Endodermal cell (in vitro differentiated cells): ENCODE results near the gene SRSF6. TPM values are rescaled to one million over a fixed set of nuclear protein-coding genes. Genes with fewer than 3 reads are reported as not detected.

ENCODE experiments used
- DNase-seq: peaks from one replicate; pipeline ENCODE4 v3.0.0-alpha.2; 2017
- H3K27ac ChIP-seq: 2 replicates; pipeline ENCODE4 v1.5.1; 2013; ENCODE audit warnings: mild to moderate bottlenecking, low read depth, low read length, moderate library complexity
- H3K27me3 ChIP-seq: 2 replicates; pipeline ENCODE4 v1.6.1; 2013; ENCODE audit warnings: mild to moderate bottlenecking, low read length, moderate library complexity; ENCODE audit not compliant: insufficient read depth, control insufficient read depth, poor library complexity, severe bottlenecking
- H3K36me3 ChIP-seq: 2 replicates; pipeline ENCODE4 v1.7.0; 2013; ENCODE audit warnings: mild to moderate bottlenecking, low read length, moderate library complexity; ENCODE audit not compliant: control insufficient read depth, insufficient read depth
- H3K4me1 ChIP-seq: one replicate; pipeline ENCODE4 v1.7.0; 2013; ENCODE audit warnings: low read length; ENCODE audit not compliant: control insufficient read depth, insufficient read depth
- H3K4me3 ChIP-seq: 2 replicates; pipeline ENCODE4 v1.5.1; 2013; ENCODE audit warnings: mild to moderate bottlenecking, low read length, moderate library complexity
- H3K9ac ChIP-seq: 2 replicates; pipeline ENCODE4 v1.6.1; 2013; ENCODE audit warnings: mild to moderate bottlenecking, low read length, moderate library complexity; ENCODE audit not compliant: poor library complexity, severe bottlenecking; ENCODE audit errors: extremely low read depth
- H3K9me3 ChIP-seq: 2 replicates; pipeline ENCODE4 v1.6.1; 2013; ENCODE audit warnings: mild to moderate bottlenecking, low read length, moderate library complexity; ENCODE audit not compliant: control insufficient read depth
- H3K27ac Mint-ChIP-seq: 2 replicates; pipeline ENCODE4 v1.8.0; 2020; ENCODE audit warnings: mixed read lengths
- H3K27me3 Mint-ChIP-seq: 2 replicates; pipeline ENCODE4 v1.8.0; 2021; ENCODE audit warnings: mild to moderate bottlenecking, mixed read lengths; ENCODE audit not compliant: insufficient read depth
- H3K36me3 Mint-ChIP-seq: 2 replicates; pipeline ENCODE4 v1.8.0; 2020; ENCODE audit warnings: low read depth, mixed read lengths
- H3K4me1 Mint-ChIP-seq: 2 replicates; pipeline ENCODE4 v1.8.0; 2020; ENCODE audit warnings: mixed read lengths
- H3K4me3 Mint-ChIP-seq: 2 replicates; pipeline ENCODE4 v1.8.0; 2020; ENCODE audit warnings: mild to moderate bottlenecking, moderate library complexity, mixed read lengths
- H3K9me3 Mint-ChIP-seq: 2 replicates; pipeline ENCODE4 v1.8.0; 2020; ENCODE audit warnings: mild to moderate bottlenecking, mixed read lengths
- WGBS, 2 experiments: methylation state at CpG; one replicate each; pipeline versions ENCODE4 v1.1.5 to v1.1.7; 2013; ENCODE audit warnings: missing lambda C conversion rate in 2 of 2, mixed read lengths in 1 of 2; ENCODE audit not compliant: insufficient coverage in 1 of 2, insufficient read length in 1 of 2; 5-methylcytosine and 5-hydroxymethylcytosine counted together
- total RNA-seq, 2 donors: library from RNA; stranded (reverse); fragmentation: NEBNext Ultra II Directional in 1 of 2; extraction: Animal tissue kit (Norgen Biotek cat#: 25700) in 1 of 2; gene quantifications; 2 replicates in 1 of 2; 3 replicates in 1 of 2; pipeline ENCODE4 v1.2.1, GENCODE V29; 2021
- TF ChIP-seq, protein P1 (sequence below): fragments of 200-600 bp; sonication (generic); conservative IDR thresholded peaks from 2 replicates; pipeline ENCODE4 v1.5.0; 2021; ENCODE audit warnings: antibody characterized with exemption, mild to moderate bottlenecking

Gene SRSF6
- total RNA-seq, 2 donors from 2014 or later = 146 to 199 TPM

DNA sequence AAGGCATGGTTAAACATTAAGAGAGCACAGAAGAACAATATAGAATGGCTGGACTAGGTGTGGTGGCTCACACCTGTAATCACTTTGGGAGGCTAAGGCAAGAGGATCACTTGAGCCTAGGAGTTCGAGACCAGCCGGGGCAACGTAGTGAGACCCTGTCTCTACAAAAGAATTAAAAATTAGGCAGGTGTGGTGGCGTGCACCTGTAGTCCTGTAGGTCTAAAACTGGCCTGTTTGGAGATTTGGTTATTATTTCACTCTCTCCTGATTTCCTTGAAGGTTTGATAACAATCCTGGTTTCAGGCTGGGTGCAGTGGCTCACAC is 15.6 kb downstream of the SRSF6 start:
- Mint-ChIP-seq H3K27ac (no peak overlapping the region), H3K27me3 (peaks cover 14% of the 10 kb centered on the region), H3K36me3 (peaks cover 17% of the 10 kb centered on the region), H3K4me1 (no peaks in the 10 kb centered on the region), H3K4me3 (no peak overlapping the region), H3K9me3 (no peaks in the 10 kb centered on the region)
- no peak overlapping the region for H3K9ac ChIP-seq
- 93 to 100% methylated on average over 4 of the region's 4 CpGs for WGBS, 2 experiments
- DNase-seq = peak; percentile 10
- no peak overlapping the region for H3K27ac ChIP-seq
- no peaks in the 10 kb centered on the region for H3K9me3 ChIP-seq
- TF ChIP-seq, protein P1, sequence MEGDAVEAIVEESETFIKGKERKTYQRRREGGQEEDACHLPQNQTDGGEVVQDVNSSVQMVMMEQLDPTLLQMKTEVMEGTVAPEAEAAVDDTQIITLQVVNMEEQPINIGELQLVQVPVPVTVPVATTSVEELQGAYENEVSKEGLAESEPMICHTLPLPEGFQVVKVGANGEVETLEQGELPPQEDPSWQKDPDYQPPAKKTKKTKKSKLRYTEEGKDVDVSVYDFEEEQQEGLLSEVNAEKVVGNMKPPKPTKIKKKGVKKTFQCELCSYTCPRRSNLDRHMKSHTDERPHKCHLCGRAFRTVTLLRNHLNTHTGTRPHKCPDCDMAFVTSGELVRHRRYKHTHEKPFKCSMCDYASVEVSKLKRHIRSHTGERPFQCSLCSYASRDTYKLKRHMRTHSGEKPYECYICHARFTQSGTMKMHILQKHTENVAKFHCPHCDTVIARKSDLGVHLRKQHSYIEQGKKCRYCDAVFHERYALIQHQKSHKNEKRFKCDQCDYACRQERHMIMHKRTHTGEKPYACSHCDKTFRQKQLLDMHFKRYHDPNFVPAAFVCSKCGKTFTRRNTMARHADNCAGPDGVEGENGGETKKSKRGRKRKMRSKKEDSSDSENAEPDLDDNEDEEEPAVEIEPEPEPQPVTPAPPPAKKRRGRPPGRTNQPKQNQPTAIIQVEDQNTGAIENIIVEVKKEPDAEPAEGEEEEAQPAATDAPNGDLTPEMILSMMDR = peak; percentile 11
- no peaks in the 10 kb centered on the region for H3K4me1 ChIP-seq
- peaks cover 23% of the 10 kb centered on the region for H3K27me3 ChIP-seq
- peaks cover 19% of the 10 kb centered on the region for H3K36me3 ChIP-seq
- no peak overlapping the region for H3K4me3 ChIP-seq

DNA sequence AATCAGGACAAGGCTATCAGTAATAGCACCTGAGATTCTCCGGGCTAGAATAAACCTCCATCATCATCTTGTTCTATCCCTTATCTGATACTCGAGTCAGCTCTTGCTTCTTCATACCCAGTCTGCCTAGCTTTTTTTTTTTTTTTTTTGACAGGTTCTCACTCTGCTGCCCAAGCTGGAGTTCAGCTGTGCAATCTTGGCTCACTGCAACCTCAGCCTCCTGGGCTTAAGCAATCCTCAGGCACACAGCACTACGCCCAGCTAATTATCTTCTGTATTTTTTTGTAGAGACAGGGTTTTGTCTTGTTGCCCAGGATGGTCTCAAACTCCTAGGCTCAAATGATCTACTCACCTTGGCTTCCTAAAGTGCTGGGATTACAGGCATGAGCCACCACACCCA is 19.5 kb downstream of the SRSF6 start:
- Mint-ChIP-seq H3K27ac (no peak overlapping the region), H3K4me1 (no peaks in the 10 kb centered on the region), H3K4me3 (no peak overlapping the region), H3K9me3 (peaks cover 3% of the 10 kb centered on the region), H3K27me3 (peaks cover 33% of the 10 kb centered on the region), H3K36me3 (peaks cover 2% of the 10 kb centered on the region)
- no peak overlapping the region for H3K27ac ChIP-seq
- no peaks in the 10 kb centered on the region for H3K36me3 ChIP-seq
- no peak overlapping the region for H3K9ac ChIP-seq
- DNase-seq = peak; percentile 4
- no peak overlapping the region for H3K4me3 ChIP-seq
- no peaks in the 10 kb centered on the region for H3K9me3 ChIP-seq
- TF ChIP-seq, protein P1 = no peak
- WGBS, 2 experiments = 89 to 92% methylated on average over 3 of the region's 3 CpGs
- no peaks in the 10 kb centered on the region for H3K4me1 ChIP-seq
- H3K27me3 ChIP-seq = peaks cover 30% of the 10 kb centered on the region

DNA sequence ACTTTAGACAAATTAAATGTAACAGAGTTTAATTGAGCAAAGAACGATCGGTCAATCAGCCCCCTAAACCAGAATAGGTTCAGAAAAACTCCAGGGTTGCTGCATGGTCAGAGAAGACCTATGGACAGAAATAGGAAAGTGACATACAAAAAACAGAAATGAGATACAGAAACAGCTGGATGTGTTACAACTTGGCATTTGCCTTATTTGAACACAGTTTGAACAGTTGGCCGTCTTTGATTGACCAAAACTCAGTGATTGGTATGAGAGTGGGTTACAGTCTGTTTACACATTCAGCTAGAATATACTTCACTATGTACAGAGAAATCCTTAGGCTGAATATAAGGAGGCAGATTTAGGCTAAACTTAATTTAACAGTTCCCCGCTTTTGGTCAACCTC is 19.9 kb downstream of the SRSF6 start:
- no peaks in the 10 kb centered on the region for H3K9me3 ChIP-seq
- no peaks in the 10 kb centered on the region for H3K4me1 ChIP-seq
- 93 to 98% methylated on average over 3 to 4 of the region's 4 CpGs for WGBS, 2 experiments
- H3K27me3 Mint-ChIP-seq = peaks cover 33% of the 10 kb centered on the region
- no peak overlapping the region for H3K4me3 ChIP-seq
- no peak overlapping the region for H3K27ac Mint-ChIP-seq
- H3K4me1 Mint-ChIP-seq = no peaks in the 10 kb centered on the region
- no peak overlapping the region for H3K27ac ChIP-seq
- no peaks in the 10 kb centered on the region for H3K36me3 ChIP-seq
- peaks cover 2% of the 10 kb centered on the region for H3K36me3 Mint-ChIP-seq
- H3K9me3 Mint-ChIP-seq = peaks cover 3% of the 10 kb centered on the region
- no peak overlapping the region for H3K9ac ChIP-seq
- H3K4me3 Mint-ChIP-seq = no peak overlapping the region
- H3K27me3 ChIP-seq = peaks cover 30% of the 10 kb centered on the region
- TF ChIP-seq, protein P1 = no peak
- no peak for DNase-seq
